K562 (cell line): ENCODE data around the gene CEBPE. TPM values are rescaled to one million over a fixed set of nuclear protein-coding genes. Genes with fewer than 3 reads are reported as not detected.
A peak's percentile ranks its signal among the peaks of the same experiment; 100 is the strongest.

ENCODE experiments used
- ATF2 ChIP-seq: sonication (generic); formaldehyde crosslinking; IDR thresholded peaks from 2 replicates; pipeline ENCODE4 v1.8.1; 2022; ENCODE audit warnings: missing genetic modification reagents
- BHLHE40 ChIP-seq: IDR thresholded peaks from 2 replicates; pipeline ENCODE4 v1.6.1; 2011; ENCODE audit warnings: low read length, improper control_type of control experiment
- CHD2 ChIP-seq: IDR thresholded peaks from 2 replicates; pipeline ENCODE4 v1.6.1; 2011; ENCODE audit warnings: low read depth, low read length
- CXXC5 ChIP-seq: fragments of 250-450 bp; sonication (Bioruptor Pico); IDR thresholded peaks from 2 replicates; pipeline ENCODE4 v1.8.0; 2022; ENCODE audit warnings: inconsistent platforms, mild to moderate bottlenecking, moderate library complexity
- DMBX1 ChIP-seq: fragments of 250-450 bp; sonication (Bioruptor Pico); IDR thresholded peaks from 2 replicates; pipeline ENCODE4 v1.8.0; 2022; ENCODE audit warnings: inconsistent platforms, mild to moderate bottlenecking, moderate library complexity, borderline replicate concordance
- ETS1 ChIP-seq: conservative IDR thresholded peaks from 2 replicates; pipeline ENCODE4 v1.6.1; 2011; ENCODE audit warnings: low read depth, mild to moderate bottlenecking, low read length; ENCODE audit not compliant: control insufficient read depth
- EWSR1 ChIP-seq: fragments of 450-650 bp; IDR thresholded peaks from 2 replicates; pipeline ENCODE4 v1.6.1; 2018; ENCODE audit warnings: borderline replicate concordance, mild to moderate bottlenecking, low read depth, moderate library complexity; ENCODE audit not compliant: partially characterized antibody
- HDAC8 ChIP-seq: fragments of 450-650 bp; IDR thresholded peaks from 2 replicates; pipeline ENCODE4 v1.6.1; 2016; ENCODE audit warnings: mild to moderate bottlenecking, missing genetic modification characterization, moderate library complexity, missing compliant biosample characterization
- HMG20A ChIP-seq: fragments of 450-650 bp; formaldehyde crosslinking; conservative IDR thresholded peaks from 2 replicates; pipeline ENCODE4 v1.4.0; 2020; ENCODE audit warnings: mild to moderate bottlenecking, mixed read lengths
- HNRNPL ChIP-seq: fragments of 200-400 bp; formaldehyde crosslinking; IDR thresholded peaks from 2 replicates; pipeline ENCODE4 v1.6.1; 2017; ENCODE audit warnings: low read depth, mild to moderate bottlenecking, low read length
- PKNOX1 ChIP-seq: fragments of 450-650 bp; IDR thresholded peaks from 2 replicates; pipeline ENCODE4 v1.6.1; 2016
- RAD21 ChIP-seq, 2 experiments: fragments of 250-450 bp in 1 of 2; fragments of 450-650 bp in 1 of 2; sonication (Bioruptor Pico) in 1 of 2; formaldehyde crosslinking in 1 of 2; IDR thresholded peaks in 1 of 2; conservative IDR thresholded peaks in 1 of 2; 2 replicates each; pipeline versions ENCODE4 v1.4.0 to v1.8.0; 2020 to 2022; ENCODE audit warnings: mild to moderate bottlenecking in 2 of 2, moderate library complexity in 1 of 2
- RUNX1 ChIP-seq: sonication (generic); IDR thresholded peaks from 2 replicates; pipeline ENCODE4 v1.6.1; 2016; ENCODE audit warnings: antibody characterized with exemption, low read depth
- STAT5B ChIP-seq: fragments of 250-450 bp; sonication (Bioruptor Pico); IDR thresholded peaks from 2 replicates; pipeline ENCODE4 v1.8.0; 2021; ENCODE audit warnings: mild to moderate bottlenecking, inconsistent platforms
- TEAD1 ChIP-seq, 2 experiments: fragments of 450-650 bp in 1 of 2; sonication (generic) in 1 of 2; formaldehyde crosslinking; IDR thresholded peaks; 2 replicates each; pipeline versions ENCODE4 v1.4.0 to v1.8.0; 2020 to 2022; ENCODE audit warnings: mild to moderate bottlenecking in 2 of 2, missing genetic modification reagents in 1 of 2
- ZKSCAN1 ChIP-seq: fragments of 150-350 bp; IDR thresholded peaks from 2 replicates; pipeline ENCODE4 v1.6.1; 2016; ENCODE audit warnings: low read depth, low read length
- ZNF174 ChIP-seq: fragments of 250-450 bp; sonication (Bioruptor Pico); IDR thresholded peaks from 2 replicates; pipeline ENCODE4 v1.4.0; 2020; ENCODE audit warnings: mild to moderate bottlenecking
- ZNF212 ChIP-seq: fragments of 450-650 bp; formaldehyde crosslinking; IDR thresholded peaks from 2 replicates; pipeline ENCODE4 v1.4.0; 2020; ENCODE audit warnings: mild to moderate bottlenecking
- polyA plus RNA-seq, 8 experiments: library from polyadenylated mRNA; depleted of rRNA in 4 of 8; stranded (reverse) in 5 of 8; unstranded in 3 of 8; fragments of >200 nt; fragmentation: Nextera tagmentation in 2 of 8; fragmentation: Illumina TruSeq in 1 of 8; extraction: Ambion mirVana in 2 of 8; extraction: Trizol in 1 of 8; gene quantifications; 2 replicates each; pipeline versions ENCODE4 v1.2.1 to v1.2.3, GENCODE V29; 2011 to 2014; ENCODE audit warnings: inconsistent platforms in 1 of 8, missing spikeins in 1 of 8
- total RNA-seq, 7 experiments: library from RNA; depleted of rRNA in 6 of 7; stranded (reverse); fragments of >200 nt in 6 of 7; fragmentation: Illumina TruSeq in 2 of 7; extraction: Trizol in 2 of 7; gene quantifications; 2 replicates each; pipeline versions ENCODE4 v1.2.1 to v1.2.3, GENCODE V29; 2011 to 2021; ENCODE audit warnings: low replicate concordance in 1 of 7
- TF ChIP-seq, protein P1 (sequence below): sonication (generic); formaldehyde crosslinking; IDR thresholded peaks from 2 replicates; pipeline ENCODE4 v1.8.0; 2022; ENCODE audit warnings: missing genetic modification reagents, mild to moderate bottlenecking, borderline replicate concordance
- TF ChIP-seq, protein P2 (sequence below): fragments of 250-450 bp; sonication (Bioruptor Pico); IDR thresholded peaks from 2 replicates; pipeline ENCODE4 v1.5.0; 2021
- TF ChIP-seq, protein P3 (sequence below): sonication (generic); IDR thresholded peaks from 2 replicates; pipeline ENCODE4 v1.6.1; 2016

The CEBPE gene
- total and polyA plus RNA-seq, 9 of the 15 experiments (the other 6 are each of a cell fraction or from before 2014, with no cell fraction given): 0.09 to 0.15 (median 0.13) TPM; not detected in 6

GRCh38 chr14:23112359-23113178 lies 6.5 kb downstream of the CEBPE start (continued):
- TF ChIP-seq RAD21 (CRISPR knock-in tag; conservative IDR thresholded peaks at IDR 0.05 in 1 of 2, IDR thresholded peaks at IDR 0.05 in 1 of 2) (0 out of 4 replicates have a peak, but pooled peaks of 1 of the 2 experiments have one; percentile 4), ZNF212 (CRISPR knock-in tag) (no peak), RUNX1 (peak; percentile 93), HNRNPL (no peak), HDAC8 (tag) (no peak), ZKSCAN1 (peak; percentile 74; the same call in 1 of the 2 replicates), HMG20A (CRISPR knock-in tag) (0 out of 2 replicates have a peak, but pooled peaks have one; percentile 43), CHD2 (no peak), DMBX1 (peak; percentile 91), TEAD1 (CRISPR knock-in tag; IDR thresholded peaks at IDR 0.05) (peak; percentile 68 to 81), CXXC5 (CRISPR knock-in tag) (peak; percentile 93), BHLHE40 (peak; percentile 85), PKNOX1 (no peak; the same call in 1 of the 2 replicates), STAT5B (no peak), ZNF174 (CRISPR knock-in tag) (no peak), EWSR1 (no peak), ATF2 (CRISPR knock-in tag) (no peak), ETS1 (peak; percentile 92)
- TF ChIP-seq, protein P1, sequence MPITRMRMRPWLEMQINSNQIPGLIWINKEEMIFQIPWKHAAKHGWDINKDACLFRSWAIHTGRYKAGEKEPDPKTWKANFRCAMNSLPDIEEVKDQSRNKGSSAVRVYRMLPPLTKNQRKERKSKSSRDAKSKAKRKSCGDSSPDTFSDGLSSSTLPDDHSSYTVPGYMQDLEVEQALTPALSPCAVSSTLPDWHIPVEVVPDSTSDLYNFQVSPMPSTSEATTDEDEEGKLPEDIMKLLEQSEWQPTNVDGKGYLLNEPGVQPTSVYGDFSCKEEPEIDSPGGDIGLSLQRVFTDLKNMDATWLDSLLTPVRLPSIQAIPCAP (CRISPR knock-in tag): no peak
- TF ChIP-seq, protein P2, sequence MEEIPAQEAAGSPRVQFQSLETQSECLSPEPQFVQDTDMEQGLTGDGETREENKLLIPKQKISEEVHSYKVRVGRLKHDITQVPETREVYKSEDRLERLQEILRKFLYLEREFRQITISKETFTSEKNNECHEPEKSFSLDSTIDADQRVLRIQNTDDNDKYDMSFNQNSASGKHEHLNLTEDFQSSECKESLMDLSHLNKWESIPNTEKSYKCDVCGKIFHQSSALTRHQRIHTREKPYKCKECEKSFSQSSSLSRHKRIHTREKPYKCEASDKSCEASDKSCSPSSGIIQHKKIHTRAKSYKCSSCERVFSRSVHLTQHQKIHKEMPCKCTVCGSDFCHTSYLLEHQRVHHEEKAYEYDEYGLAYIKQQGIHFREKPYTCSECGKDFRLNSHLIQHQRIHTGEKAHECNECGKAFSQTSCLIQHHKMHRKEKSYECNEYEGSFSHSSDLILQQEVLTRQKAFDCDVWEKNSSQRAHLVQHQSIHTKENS (CRISPR knock-in tag): no peak
- TF ChIP-seq, protein P3, sequence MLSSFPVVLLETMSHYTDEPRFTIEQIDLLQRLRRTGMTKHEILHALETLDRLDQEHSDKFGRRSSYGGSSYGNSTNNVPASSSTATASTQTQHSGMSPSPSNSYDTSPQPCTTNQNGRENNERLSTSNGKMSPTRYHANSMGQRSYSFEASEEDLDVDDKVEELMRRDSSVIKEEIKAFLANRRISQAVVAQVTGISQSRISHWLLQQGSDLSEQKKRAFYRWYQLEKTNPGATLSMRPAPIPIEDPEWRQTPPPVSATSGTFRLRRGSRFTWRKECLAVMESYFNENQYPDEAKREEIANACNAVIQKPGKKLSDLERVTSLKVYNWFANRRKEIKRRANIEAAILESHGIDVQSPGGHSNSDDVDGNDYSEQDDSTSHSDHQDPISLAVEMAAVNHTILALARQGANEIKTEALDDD: peak; percentile 58
